Stomach smooth muscle (tissue), 2 donors: Measurements from ENCODE around the gene ASAP3.

Source experiments
- H3K27ac ChIP-seq: one replicate; pipeline ENCODE4 v1.7.0; 2013; ENCODE audit warnings: mild to moderate bottlenecking, low read length, inconsistent platforms
- H3K27me3 ChIP-seq, 2 donors: one replicate each; pipeline ENCODE4 v1.7.0; 2013; ENCODE audit warnings: low read length in 2 of 2; ENCODE audit not compliant: insufficient read depth in 2 of 2, control insufficient read depth in 1 of 2
- H3K36me3 ChIP-seq, 2 donors: one replicate each; pipeline ENCODE4 v1.7.0; 2013; ENCODE audit warnings: low read length in 2 of 2; ENCODE audit not compliant: control insufficient read depth in 2 of 2, insufficient read depth in 2 of 2
- H3K4me1 ChIP-seq: one replicate; pipeline ENCODE4 v1.7.0; 2013; ENCODE audit warnings: low read length; ENCODE audit not compliant: control insufficient read depth, insufficient read depth
- H3K4me3 ChIP-seq, 2 donors: one replicate each; pipeline ENCODE4 v1.7.0; 2013; ENCODE audit warnings: low read length in 2 of 2
- H3K9ac ChIP-seq, 2 donors: one replicate each; pipeline ENCODE4 v1.7.0; 2013; ENCODE audit warnings: low read length in 2 of 2, mild to moderate bottlenecking in 1 of 2
- H3K9me3 ChIP-seq, 2 donors: one replicate each; pipeline ENCODE4 v1.7.0; 2013; ENCODE audit warnings: low read length in 2 of 2; ENCODE audit not compliant: control insufficient read depth in 2 of 2
- donor health status: healthy.
- donor health status: Pancreatic carcinoma.

The ASAP3 gene

GRCh38 chr1:23434260-23434775, 49.7 kb downstream of the ASAP3 start:
- Histone ChIP-seq H3K4me1 (no peaks in the 10 kb centered on the region), H3K27ac (no peak overlapping the region), H3K4me3 (no peak overlapping the region), H3K27me3 (no peaks in the 10 kb centered on the region), H3K9me3 (no peaks in the 10 kb centered on the region), H3K36me3 (peaks cover 24 to 60% of the 10 kb centered on the region in 2 donors), H3K9ac (no peak overlapping the region)

GRCh38 chr1:23433122-23433521, 50.9 kb downstream of the ASAP3 start:
- no peak overlapping the region for H3K9ac ChIP-seq
- no peaks in the 10 kb centered on the region for H3K4me1 ChIP-seq
- no peaks in the 10 kb centered on the region for H3K27me3 ChIP-seq
- H3K27ac ChIP-seq: no peak overlapping the region
- peaks cover 20 to 62% of the 10 kb centered on the region in 2 donors for H3K36me3 ChIP-seq
- no peak overlapping the region for H3K4me3 ChIP-seq
- no peaks in the 10 kb centered on the region for H3K9me3 ChIP-seq

- Histone ChIP-seq H3K27ac (no peak overlapping the region), H3K9ac (no peak overlapping the region), H3K27me3 (no peaks in the 10 kb centered on the region), H3K4me3 (no peak overlapping the region), H3K9me3 (no peaks in the 10 kb centered on the region), H3K36me3 (peaks cover 20 to 63% of the 10 kb centered on the region in 2 donors), H3K4me1 (no peaks in the 10 kb centered on the region)
Observed at GRCh38 chr1:23431431-23431830, 52.5 kb downstream of the ASAP3 start.

- H3K36me3 ChIP-seq: peaks cover 15 to 61% of the 10 kb centered on the region in 2 donors
Observed at GRCh38 chr1:23430803-23431202, 53.2 kb downstream of the ASAP3 start.

GRCh38 chr1:23428136-23428905, 55.7 kb downstream of the ASAP3 start:
- no peak overlapping the region for H3K27ac ChIP-seq
- no peaks in the 10 kb centered on the region for H3K27me3 ChIP-seq
- no peak overlapping the region for H3K4me3 ChIP-seq
- peaks cover 4 to 41% of the 10 kb centered on the region in 2 donors for H3K36me3 ChIP-seq
- no peaks in the 10 kb centered on the region for H3K9me3 ChIP-seq
- peaks cover 16% of the 10 kb centered on the region for H3K4me1 ChIP-seq
- no peak overlapping the region for H3K9ac ChIP-seq

More at GRCh38 chr1:23430803-23431202, 53.2 kb downstream of the ASAP3 start:
- Histone ChIP-seq H3K4me3 (no peak overlapping the region), H3K27ac (no peak overlapping the region), H3K9me3 (no peaks in the 10 kb centered on the region), H3K4me1 (no peaks in the 10 kb centered on the region), H3K27me3 (no peaks in the 10 kb centered on the region), H3K9ac (no peak overlapping the region)

GRCh38 chr1:23427550-23427949, 56.4 kb downstream of the ASAP3 start:
- no peak overlapping the region for H3K4me3 ChIP-seq
- H3K36me3 ChIP-seq: peaks cover 4 to 34% of the 10 kb centered on the region in 2 donors
- peaks cover 24% of the 10 kb centered on the region for H3K4me1 ChIP-seq
- H3K9ac ChIP-seq: no peak overlapping the region
- no peaks in the 10 kb centered on the region for H3K9me3 ChIP-seq
- H3K27me3 ChIP-seq: no peaks in the 10 kb centered on the region
- no peak overlapping the region for H3K27ac ChIP-seq

GRCh38 chr1:23426828-23427227, 57.2 kb downstream of the ASAP3 start:
- Histone ChIP-seq H3K27me3 (no peaks in the 10 kb centered on the region), H3K36me3 (peaks cover 4 to 29% of the 10 kb centered on the region in 2 donors), H3K4me3 (no peak overlapping the region), H3K9ac (no peak overlapping the region), H3K27ac (no peak overlapping the region), H3K9me3 (no peaks in the 10 kb centered on the region), H3K4me1 (peaks cover 31% of the 10 kb centered on the region)

- Histone ChIP-seq H3K36me3 (peaks cover 0 to 16% of the 10 kb centered on the region in 2 donors), H3K4me1 (peaks cover 40% of the 10 kb centered on the region), H3K9me3 (no peaks in the 10 kb centered on the region), H3K27ac (peak overlapping the region; percentile 71), H3K27me3 (no peaks in the 10 kb centered on the region), H3K4me3 (peak overlapping the region; percentile 60 to 72), H3K9ac (peak overlapping the region; percentile 42 to 44)
Observed at GRCh38 chr1:23425193-23425494, 58.8 kb downstream of the ASAP3 start.

GRCh38 chr1:23424293-23425192, 59.4 kb downstream of the ASAP3 start, which contains the start of gene TCEA3:
Gene TCEA3, minus strand, starts transcription at chr1:23424748. Its CDS starts 115 bp downstream, at chr1:23424633.
- no peaks in the 10 kb centered on the region for H3K27me3 ChIP-seq
- H3K27ac ChIP-seq: peak within 1 kb of the TSS; percentile 76
- H3K4me3 ChIP-seq: peak within 1 kb of the TSS; percentile 64 to 82
- peaks cover 40% of the 10 kb centered on the region for H3K4me1 ChIP-seq
- H3K36me3 ChIP-seq: peaks cover 0 to 11% of the 10 kb centered on the region in 2 donors
- H3K9ac ChIP-seq: peak within 1 kb of the TSS; percentile 44 to 64
- H3K9me3 ChIP-seq: no peaks in the 10 kb centered on the region

- Histone ChIP-seq H3K9ac (peak overlapping the region; percentile 34 to 64), H3K4me1 (peaks cover 44% of the 10 kb centered on the region), H3K27ac (peak overlapping the region; percentile 76), H3K4me3 (peak overlapping the region; percentile 64 to 82), H3K36me3 (peaks cover 0 to 8% of the 10 kb centered on the region in 2 donors), H3K9me3 (no peaks in the 10 kb centered on the region), H3K27me3 (no peaks in the 10 kb centered on the region)
Observed at GRCh38 chr1:23423415-23424292, 60.3 kb downstream of the ASAP3 start.
